ENCODE measurements around the gene FHOD1. TPM values are rescaled to one million over a fixed set of nuclear protein-coding genes. Genes with fewer than 3 reads are reported as not detected.

The FHOD1 gene
- total and polyA plus RNA-seq, 10 of the 15 experiments (the other 5 are each of a cell fraction or from before 2014, with no cell fraction given), result 8.9 to 65.7 (median 18.1) TPM

DNA sequence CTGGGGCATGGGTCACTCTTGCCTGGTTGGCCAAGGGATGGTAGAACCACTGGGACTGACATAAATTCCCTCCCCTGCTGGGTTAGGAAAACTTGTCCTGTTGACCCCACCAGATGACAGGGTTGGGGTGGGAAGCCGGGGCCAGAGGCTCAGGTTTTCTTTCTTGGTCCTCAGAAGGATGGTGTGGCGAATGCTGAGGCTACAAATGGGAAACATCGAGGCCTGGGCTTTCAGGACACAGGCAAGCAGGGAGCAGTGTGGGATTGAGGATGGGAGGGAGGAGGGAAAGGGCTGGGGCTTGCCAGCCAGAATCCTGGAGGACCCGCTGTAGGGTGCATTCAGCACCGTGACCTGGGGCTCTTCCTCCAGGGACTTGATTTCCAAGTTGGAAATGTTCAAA lies 17.6 kb upstream of the FHOD1 start:
- RAD21 ChIA-PET (ENCODE audit: unreplicated experiment), result no interaction called here
- CTCF ChIA-PET, result interaction anchor here (1.1 to 1.5 kb wide), 3 partner anchors 13 to 163 kb away, joined by 3 to 5 read pairs (median 4); no protein-coding TSS in a partner anchor
- no peak for TF ChIP-seq MTA3 (IDR thresholded peaks at IDR 0.05; ENCODE audit: borderline replicate concordance, low read length)
- no peak for TF ChIP-seq SPI1 (IDR thresholded peaks at IDR 0.05; ENCODE audit: borderline replicate concordance, insufficient read depth, low read depth, low read length)
- TF ChIP-seq, protein P1, sequence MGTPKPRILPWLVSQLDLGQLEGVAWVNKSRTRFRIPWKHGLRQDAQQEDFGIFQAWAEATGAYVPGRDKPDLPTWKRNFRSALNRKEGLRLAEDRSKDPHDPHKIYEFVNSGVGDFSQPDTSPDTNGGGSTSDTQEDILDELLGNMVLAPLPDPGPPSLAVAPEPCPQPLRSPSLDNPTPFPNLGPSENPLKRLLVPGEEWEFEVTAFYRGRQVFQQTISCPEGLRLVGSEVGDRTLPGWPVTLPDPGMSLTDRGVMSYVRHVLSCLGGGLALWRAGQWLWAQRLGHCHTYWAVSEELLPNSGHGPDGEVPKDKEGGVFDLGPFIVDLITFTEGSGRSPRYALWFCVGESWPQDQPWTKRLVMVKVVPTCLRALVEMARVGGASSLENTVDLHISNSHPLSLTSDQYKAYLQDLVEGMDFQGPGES (IDR thresholded peaks at IDR 0.05), result no peak
- TF ChIP-seq IRF4 (IDR thresholded peaks at IDR 0.05; ENCODE audit: low read depth, low read length), result no peak
- no peak for TF ChIP-seq ZNF24 (IDR thresholded peaks at IDR 0.05)
- TF ChIP-seq, protein P2, sequence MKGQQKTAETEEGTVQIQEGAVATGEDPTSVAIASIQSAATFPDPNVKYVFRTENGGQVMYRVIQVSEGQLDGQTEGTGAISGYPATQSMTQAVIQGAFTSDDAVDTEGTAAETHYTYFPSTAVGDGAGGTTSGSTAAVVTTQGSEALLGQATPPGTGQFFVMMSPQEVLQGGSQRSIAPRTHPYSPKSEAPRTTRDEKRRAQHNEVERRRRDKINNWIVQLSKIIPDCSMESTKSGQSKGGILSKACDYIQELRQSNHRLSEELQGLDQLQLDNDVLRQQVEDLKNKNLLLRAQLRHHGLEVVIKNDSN (IDR thresholded peaks at IDR 0.05; ENCODE audit: borderline replicate concordance, extremely low read length, insufficient read depth, low read depth, low read length), result no peak
- no peak for TF ChIP-seq ETV6 (conservative IDR thresholded peaks at IDR 0.05 in 1 of 2, IDR thresholded peaks at IDR 0.05 in 1 of 2; ENCODE audit: borderline replicate concordance in 1 of 2, low read depth in 1 of 2)
- no peak for TF ChIP-seq BCL11A (IDR thresholded peaks at IDR 0.05; ENCODE audit: low read depth, low read length)
- no peak for TF ChIP-seq JUNB (IDR thresholded peaks at IDR 0.05)
- TF ChIP-seq SMAD1 (IDR thresholded peaks at IDR 0.05; ENCODE audit: low read depth, partially characterized antibody), result no peak
- TF ChIP-seq, protein P3, sequence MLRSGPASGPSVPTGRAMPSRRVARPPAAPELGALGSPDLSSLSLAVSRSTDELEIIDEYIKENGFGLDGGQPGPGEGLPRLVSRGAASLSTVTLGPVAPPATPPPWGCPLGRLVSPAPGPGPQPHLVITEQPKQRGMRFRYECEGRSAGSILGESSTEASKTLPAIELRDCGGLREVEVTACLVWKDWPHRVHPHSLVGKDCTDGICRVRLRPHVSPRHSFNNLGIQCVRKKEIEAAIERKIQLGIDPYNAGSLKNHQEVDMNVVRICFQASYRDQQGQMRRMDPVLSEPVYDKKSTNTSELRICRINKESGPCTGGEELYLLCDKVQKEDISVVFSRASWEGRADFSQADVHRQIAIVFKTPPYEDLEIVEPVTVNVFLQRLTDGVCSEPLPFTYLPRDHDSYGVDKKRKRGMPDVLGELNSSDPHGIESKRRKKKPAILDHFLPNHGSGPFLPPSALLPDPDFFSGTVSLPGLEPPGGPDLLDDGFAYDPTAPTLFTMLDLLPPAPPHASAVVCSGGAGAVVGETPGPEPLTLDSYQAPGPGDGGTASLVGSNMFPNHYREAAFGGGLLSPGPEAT (IDR thresholded peaks at IDR 0.05; ENCODE audit: low read depth), result no peak
- no peak for TF ChIP-seq SIX5 (IDR thresholded peaks at IDR 0.05; ENCODE audit: low read depth, low read length, severe bottlenecking)
- TF ChIP-seq CBX5 (IDR thresholded peaks at IDR 0.05; ENCODE audit: low read depth), result no peak
- TF ChIP-seq ZNF384 (IDR thresholded peaks at IDR 0.05; ENCODE audit: borderline replicate concordance, low read depth, low read length), result no peak
- TF ChIP-seq CBFB (IDR thresholded peaks at IDR 0.05; ENCODE audit: low read depth), result no peak
- TF ChIP-seq DPF2 (IDR thresholded peaks at IDR 0.05), result no peak
- no peak for TF ChIP-seq KDM1A (IDR thresholded peaks at IDR 0.05; ENCODE audit: borderline replicate concordance)
- TF ChIP-seq POLR2AphosphoS2 (IDR thresholded peaks at IDR 0.05; ENCODE audit: low read depth, low read length), result no peak
- FAIRE-seq, result no peak
- intact Hi-C loops (cut with micrococcal nuclease; ENCODE audit: unreplicated experiment) (no loop called here), in situ Hi-C loops (cut with MboI) (no loop called here)
- Histone ChIP-seq H3K9me3 (replicated peaks; ENCODE audit: control insufficient read depth, insufficient read depth, low read length) (no peaks in the 10 kb centered on the region), H2AFZ (ENCODE audit: control insufficient read depth, low read depth, low read length) (no peak overlapping the region), H3K27me3 (replicated peaks in 1 of 2; ENCODE audit: control insufficient read depth in 2 of 2, insufficient read depth in 2 of 2, low read length in 1 of 2) (no peaks in the 10 kb centered on the region), H3K4me3 (no peak overlapping the region), H3K4me1 (ENCODE audit: control insufficient read depth, insufficient read depth, low read length) (no peaks in the 10 kb centered on the region), H3K36me3 (ENCODE audit: control insufficient read depth in 2 of 2, insufficient read depth in 2 of 2, low read length in 1 of 2) (no peaks in the 10 kb centered on the region), H3K27ac (ENCODE audit: control insufficient read depth, insufficient read depth) (no peak overlapping the region), H3K79me2 (ENCODE audit: control insufficient read depth, insufficient read depth, low read length) (no peaks in the 10 kb centered on the region), H4K20me1 (ENCODE audit: control insufficient read depth, insufficient read depth) (no peaks in the 10 kb centered on the region), H3K9ac (ENCODE audit: control insufficient read depth, insufficient read depth, low read length) (no peak overlapping the region), H3K4me2 (ENCODE audit: control insufficient read depth, insufficient read depth) (no peak overlapping the region)
- POLR2A ChIA-PET, result no interaction called here
- SMC1A ChIA-PET (ENCODE audit: uncharacterized antibody, unreplicated experiment), result interaction anchor here (1.3 kb wide), 1 partner anchor 17 kb away, joined by 3 read pairs; no protein-coding TSS in a partner anchor
- 57% methylated on average over 5 of the region's 5 CpGs for WGBS (ENCODE audit: insufficient coverage, insufficient replicate concordance, low lambda C conversion rate, missing lambda C conversion rate)
- DNase-seq (ENCODE audit: low read depth, low spot score), result no peak
- BruUV-seq (replicated peaks), result no TSS peak
- no peak for ATAC-seq

Measured in GM12878 (cell line).